ENCODE measurements around the gene RNF34. TPM values are rescaled to one million over a fixed set of nuclear protein-coding genes. Genes with fewer than 3 reads are reported as not detected.

Gene RNF34
- total RNA-seq, 1 experiment from 2014 or later: 43.7 TPM

- CTCF ChIA-PET: interaction anchor here (1.0 kb wide), 1 partner anchor 24 kb away, joined by 3 read pairs; no protein-coding TSS in a partner anchor
- Histone ChIP-seq H4K20me1 (ENCODE audit: insufficient read depth) (no peaks in the 10 kb centered on the region), H2AFZ (no peak overlapping the region), H3K4me3 (no peak overlapping the region), H3K79me2 (ENCODE audit: low read depth) (0 out of 2 replicates have a peak, but pooled peaks cover 3% of the 10 kb centered on the region), H3K36me3 (ENCODE audit: low read depth) (no peaks in the 10 kb centered on the region), H3F3A (ENCODE audit: insufficient read depth, low read depth) (no peaks in the 10 kb centered on the region), H3K4me2 (no peak overlapping the region), H3K4me1 (replicated peaks; ENCODE audit: insufficient read depth) (no peaks in the 10 kb centered on the region), H3K27ac (no peak overlapping the region), H3K9me2 (ENCODE audit: insufficient read depth) (no peaks in the 10 kb centered on the region), H3K9me3 (ENCODE audit: insufficient read depth, low read depth) (no peaks in the 10 kb centered on the region), H3K27me3 (ENCODE audit: insufficient read depth, low read depth) (no peaks in the 10 kb centered on the region)
- POLR2A ChIA-PET (ENCODE audit: unreplicated experiment): no interaction called here
- no peak for DNase-seq
- no TSS peak for BruUV-seq (replicated peaks)
- intact Hi-C loops (cut with micrococcal nuclease; ENCODE audit: unreplicated experiment): loop anchor here (1.0 to 10.0 kb wide), 3 partner anchors 110 to 859 kb away; partner anchors contain the start of gene POP5
- no peak for TF ChIP-seq CTCF (conservative IDR thresholded peaks at IDR 0.05)
- no peak for TF ChIP-seq EZH2 (IDR thresholded peaks at IDR 0.05; ENCODE audit: low read depth)
Measured at GRCh38 chr12:121443911-121444841, 44.3 kb downstream of the RNF34 start.

- H3F3A ChIP-seq (ENCODE audit: insufficient read depth, low read depth): no peaks in the 10 kb centered on the region
- H3K4me1 ChIP-seq (replicated peaks; ENCODE audit: insufficient read depth): no peaks in the 10 kb centered on the region
- no peaks in the 10 kb centered on the region for H3K36me3 ChIP-seq (ENCODE audit: low read depth)
- BruUV-seq (replicated peaks): no TSS peak
- no peaks in the 10 kb centered on the region for H4K20me1 ChIP-seq (ENCODE audit: insufficient read depth)
- no peaks in the 10 kb centered on the region for H3K9me3 ChIP-seq (ENCODE audit: insufficient read depth, low read depth)
- no peaks in the 10 kb centered on the region for H3K27me3 ChIP-seq (ENCODE audit: insufficient read depth, low read depth)
- intact Hi-C loops (cut with micrococcal nuclease; ENCODE audit: unreplicated experiment): loop anchor here (10.0 kb wide), 1 partner anchor 860 kb away; the partner anchor contains the start of gene POP5
- no peak overlapping the region for H3K4me2 ChIP-seq
- no peak for TF ChIP-seq EZH2 (IDR thresholded peaks at IDR 0.05; ENCODE audit: low read depth)
- no peak for TF ChIP-seq CTCF (conservative IDR thresholded peaks at IDR 0.05)
- no peak overlapping the region for H3K27ac ChIP-seq
- DNase-seq: no peak
- POLR2A ChIA-PET (ENCODE audit: unreplicated experiment): no interaction called here
- CTCF ChIA-PET: interaction anchor here (0.5 kb wide), 1 partner anchor 33 kb away, joined by 3 read pairs; no protein-coding TSS in a partner anchor
- peaks cover 8% of the 10 kb centered on the region; the same call in 1 of the 2 replicates for H3K79me2 ChIP-seq (ENCODE audit: low read depth)
- H3K9me2 ChIP-seq (ENCODE audit: insufficient read depth): no peaks in the 10 kb centered on the region
- no peak overlapping the region for H2AFZ ChIP-seq
- H3K4me3 ChIP-seq: no peak overlapping the region
Measured at GRCh38 chr12:121444842-121445202, 44.9 kb downstream of the RNF34 start.

GRCh38 chr12:121446750-121447149 lies 46.8 kb downstream of the RNF34 start:
- POLR2A ChIA-PET (ENCODE audit: unreplicated experiment): no interaction called here
- no peak overlapping the region for H2AFZ ChIP-seq
- no peaks in the 10 kb centered on the region for H3K36me3 ChIP-seq (ENCODE audit: low read depth)
- peaks cover 4% of the 10 kb centered on the region; the same call in 1 of the 2 replicates for H3F3A ChIP-seq (ENCODE audit: insufficient read depth, low read depth)
- H3K79me2 ChIP-seq (ENCODE audit: low read depth): peaks cover 8% of the 10 kb centered on the region; the same call in 1 of the 2 replicates
- no peaks in the 10 kb centered on the region for H4K20me1 ChIP-seq (ENCODE audit: insufficient read depth)
- intact Hi-C loops (cut with micrococcal nuclease; ENCODE audit: unreplicated experiment): loop anchor here (10.0 kb wide), 1 partner anchor 862 kb away; the partner anchor contains the start of gene POP5
- no peak for DNase-seq
- peaks cover 6% of the 10 kb centered on the region for H3K4me1 ChIP-seq (replicated peaks; ENCODE audit: insufficient read depth)
- H3K4me3 ChIP-seq: no peak overlapping the region
- H3K27me3 ChIP-seq (ENCODE audit: insufficient read depth, low read depth): no peaks in the 10 kb centered on the region
- no TSS peak for BruUV-seq (replicated peaks)
- CTCF ChIA-PET: interaction anchor here (0.6 kb wide), 1 partner anchor 421 kb away, joined by 3 read pairs; no protein-coding TSS in a partner anchor
- H3K9me2 ChIP-seq (ENCODE audit: insufficient read depth): no peaks in the 10 kb centered on the region
- no peak overlapping the region for H3K4me2 ChIP-seq
- H3K27ac ChIP-seq: no peak overlapping the region
- TF ChIP-seq EZH2 (IDR thresholded peaks at IDR 0.05; ENCODE audit: low read depth) (no peak), CTCF (conservative IDR thresholded peaks at IDR 0.05) (no peak)
- no peaks in the 10 kb centered on the region for H3K9me3 ChIP-seq (ENCODE audit: insufficient read depth, low read depth)
